AG04449 (cell line): Measurements from ENCODE around the gene CD200R1L.

Source experiments
- CTCF ChIA-PET: fragments of 350-600 bp; formaldehyde crosslinking; extraction: SDS; loops from one replicate; lab custom pipeline; 2021; ENCODE audit warnings: antibody characterized with exemption; lab: Yijun Ruan, JAX
- POLR2A ChIA-PET: fragments of 400-600, 350-600 bp; formaldehyde crosslinking; extraction: SDS; loops from one replicate; lab custom pipeline; 2020; ENCODE audit warnings: antibody characterized with exemption, inconsistent platforms; lab: Yijun Ruan, JAX
- DNase-seq: peaks from one replicate; pipeline ENCODE4 v3.0.0-alpha.2; 2010; ENCODE audit warnings: low read depth, low spot score
- H3K4me3 ChIP-seq: 2 replicates; pipeline ENCODE4 v1.5.1; 2011; ENCODE audit warnings: low read depth, mild to moderate bottlenecking, control low read depth, low read length
- CTCF ChIP-seq: IDR thresholded peaks from one replicate; pipeline ENCODE4 v1.5.1; 2011; ENCODE audit warnings: mild to moderate bottlenecking, moderate library complexity, low read length, control low read depth, inconsistent platforms; ENCODE audit not compliant: insufficient read depth; ENCODE audit errors: missing control alignments

Gene CD200R1L

GRCh38 chr3:112811131-112811884 lies 35.4 kb downstream of the CD200R1L start:
- ChIA-PET POLR2A (interaction anchor here (0.6 to 0.8 kb wide), 3 partner anchors 33 to 171 kb away, joined by 3 to 4 read pairs (median 3); no protein-coding TSS in a partner anchor), CTCF (interaction anchor here (1.5 to 8.3 kb wide), 3 partner anchors 75 to 172 kb away, joined by 4 to 223 read pairs (median 128); partner anchors contain the start of gene CCDC80)
- H3K4me3 ChIP-seq, result no peak overlapping the region
- no peak for TF ChIP-seq CTCF
- peak; percentile 87 for DNase-seq

GRCh38 chr3:112810561-112810960 lies 36.1 kb downstream of the CD200R1L start:
- no peak for TF ChIP-seq CTCF
- CTCF ChIA-PET, result interaction anchor here (1.5 to 8.3 kb wide), 3 partner anchors 75 to 171 kb away, joined by 4 to 223 read pairs (median 128); partner anchors contain the start of gene CCDC80
- H3K4me3 ChIP-seq, result no peak overlapping the region
- DNase-seq, result no peak
- POLR2A ChIA-PET, result interaction anchor here (0.6 to 0.8 kb wide), 3 partner anchors 32 to 171 kb away, joined by 3 to 4 read pairs (median 3); no protein-coding TSS in a partner anchor

- no peak overlapping the region for H3K4me3 ChIP-seq
- POLR2A ChIA-PET, result no interaction called here
- TF ChIP-seq CTCF, result no peak
- no peak for DNase-seq
- CTCF ChIA-PET, result interaction anchor here (1.3 to 2.3 kb wide), 3 partner anchors 28 to 165 kb away, joined by 3 to 12 read pairs (median 9); no protein-coding TSS in a partner anchor
Measured at GRCh38 chr3:112808136-112808535, 38.5 kb downstream of the CD200R1L start.

GRCh38 chr3:112807685-112808084 lies 39.0 kb downstream of the CD200R1L start:
- POLR2A ChIA-PET, result no interaction called here
- CTCF ChIA-PET, result interaction anchor here (0.8 to 2.3 kb wide), 4 partner anchors 10 to 164 kb away, joined by 3 to 12 read pairs (median 6); no protein-coding TSS in a partner anchor
- no peak for DNase-seq
- TF ChIP-seq CTCF, result no peak
- H3K4me3 ChIP-seq, result no peak overlapping the region

GRCh38 chr3:112806903-112807302 lies 39.8 kb downstream of the CD200R1L start:
- no peak for DNase-seq
- CTCF ChIA-PET, result interaction anchor here (0.6 to 2.3 kb wide), 4 partner anchors 9 to 225 kb away, joined by 3 to 12 read pairs (median 6); no protein-coding TSS in a partner anchor
- H3K4me3 ChIP-seq, result no peak overlapping the region
- no peak for TF ChIP-seq CTCF
- POLR2A ChIA-PET, result no interaction called here

GRCh38 chr3:112805126-112805525 lies 41.5 kb downstream of the CD200R1L start:
- no peak overlapping the region for H3K4me3 ChIP-seq
- no peak for DNase-seq
- no peak for TF ChIP-seq CTCF
- POLR2A ChIA-PET, result no interaction called here
- CTCF ChIA-PET, result interaction anchor here (1.3 kb wide), 1 partner anchor 70 kb away, joined by 5 read pairs; no protein-coding TSS in a partner anchor
